Renal cortical epithelial cell (primary cell): ENCODE measurements around the gene ANKRD60. TPM values are rescaled to one million over a fixed set of nuclear protein-coding genes. Genes with fewer than 3 reads are reported as not detected.

Source experiments
- DNase-seq: peaks from one replicate; pipeline ENCODE4 v3.0.0-alpha.2; 2011; ENCODE audit warnings: low read depth
- total RNA-seq: library from RNA; depleted of rRNA; stranded (reverse); fragments of >200 nt; gene quantifications from 2 replicates; pipeline ENCODE4 v1.2.3, GENCODE V29; 2014

Gene ANKRD60
- total RNA-seq, 1 donor from 2014 or later = not detected

GRCh38 chr20:58194175-58194791, 34.2 kb downstream of the ANKRD60 start:
- no peak for DNase-seq

GRCh38 chr20:58192567-58192966, 35.9 kb downstream of the ANKRD60 start:
- no peak for DNase-seq

GRCh38 chr20:58192065-58192464, 36.4 kb downstream of the ANKRD60 start:
- DNase-seq = no peak

- DNase-seq = no peak
Measured at GRCh38 chr20:58188527-58188926, 39.9 kb downstream of the ANKRD60 start.

- no peak for DNase-seq
Measured at GRCh38 chr20:58184984-58185383, 43.5 kb downstream of the ANKRD60 start.

- no peak for DNase-seq
Measured at GRCh38 chr20:58184063-58184462, 44.4 kb downstream of the ANKRD60 start.

GRCh38 chr20:58182521-58183140, 45.8 kb downstream of the ANKRD60 start:
- no peak for DNase-seq

GRCh38 chr20:58179432-58180099, 48.9 kb downstream of the ANKRD60 start:
- no peak for DNase-seq

- no peak for DNase-seq
Measured at GRCh38 chr20:58179083-58179431, 49.4 kb downstream of the ANKRD60 start.

- DNase-seq = no peak
Measured at GRCh38 chr20:58177799-58178198, 50.7 kb downstream of the ANKRD60 start.

- DNase-seq = no peak
Measured at GRCh38 chr20:58175836-58176235, 52.6 kb downstream of the ANKRD60 start.

GRCh38 chr20:58175425-58175824, 53.0 kb downstream of the ANKRD60 start:
- DNase-seq = no peak

- DNase-seq = no peak
Measured at GRCh38 chr20:58174708-58175280, 53.7 kb downstream of the ANKRD60 start.

GRCh38 chr20:58173930-58174707, 54.3 kb downstream of the ANKRD60 start:
- DNase-seq = no peak

GRCh38 chr20:58173091-58173490, 55.4 kb downstream of the ANKRD60 start:
- no peak for DNase-seq

- no peak for DNase-seq
Measured at GRCh38 chr20:58171796-58172425, 56.5 kb downstream of the ANKRD60 start.

- DNase-seq = no peak
Measured at GRCh38 chr20:58169450-58169849, 59.0 kb downstream of the ANKRD60 start.

GRCh38 chr20:58168843-58169242, 59.6 kb downstream of the ANKRD60 start:
- no peak for DNase-seq

GRCh38 chr20:58167759-58168158, 60.7 kb downstream of the ANKRD60 start:
- DNase-seq = no peak
